Measurements from ENCODE around the gene ETS2. TPM values are rescaled to one million over a fixed set of nuclear protein-coding genes. Genes with fewer than 3 reads are reported as not detected.
A peak's percentile ranks its signal among the peaks of the same experiment; 100 is the strongest.

Gene ETS2
- 76.8 and 102 TPM in 2 replicates for total RNA-seq

DNA sequence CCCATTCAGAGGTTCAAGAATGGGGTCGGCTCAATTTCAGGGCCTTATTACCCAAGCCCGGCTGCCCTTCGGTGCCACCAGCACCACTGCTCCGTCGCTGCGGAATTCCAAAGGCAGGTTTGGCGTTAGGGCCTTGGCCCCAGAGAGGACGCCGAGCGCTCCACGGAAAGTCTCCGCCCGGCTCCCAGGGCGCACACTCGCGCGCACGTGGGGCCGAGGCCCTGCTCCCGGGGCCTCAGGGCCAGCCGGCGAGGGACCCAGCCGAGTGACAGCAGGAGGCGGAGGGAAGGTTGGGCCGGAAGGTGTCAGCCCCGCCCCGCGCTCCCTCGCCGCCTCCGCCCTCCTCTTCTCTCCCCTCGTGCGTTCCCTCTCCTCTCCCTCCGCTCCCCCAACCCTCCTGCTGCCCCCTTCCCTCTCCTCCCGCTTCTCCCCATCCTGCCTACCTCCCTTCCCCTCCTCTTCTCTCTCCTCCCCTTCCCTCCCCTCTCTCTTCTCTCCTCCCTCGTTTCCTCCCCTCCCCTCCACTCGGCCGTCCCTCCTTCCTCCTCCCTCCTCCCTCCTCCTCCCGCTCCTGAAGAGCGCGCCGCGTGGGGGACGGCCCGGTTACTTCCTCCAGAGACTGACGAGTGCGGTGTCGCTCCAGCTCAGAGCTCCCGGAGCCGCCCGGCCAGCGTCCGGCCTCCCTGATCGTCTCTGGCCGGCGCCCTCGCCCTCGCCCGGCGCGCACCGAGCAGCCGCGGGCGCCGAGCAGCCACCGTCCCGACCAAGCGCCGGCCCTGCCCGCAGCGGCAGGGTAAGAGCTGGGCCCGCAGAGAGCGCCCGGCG, at the start of gene ETS2:
Gene ETS2 (plus strand): TSS at position 602 of the 825 bp plus-strand sequence. CDS start 4,106 bp downstream, outside the sequence.
- DNase-seq (ENCODE audit: extremely low read depth, low read depth, low spot score) = no peak

DNA sequence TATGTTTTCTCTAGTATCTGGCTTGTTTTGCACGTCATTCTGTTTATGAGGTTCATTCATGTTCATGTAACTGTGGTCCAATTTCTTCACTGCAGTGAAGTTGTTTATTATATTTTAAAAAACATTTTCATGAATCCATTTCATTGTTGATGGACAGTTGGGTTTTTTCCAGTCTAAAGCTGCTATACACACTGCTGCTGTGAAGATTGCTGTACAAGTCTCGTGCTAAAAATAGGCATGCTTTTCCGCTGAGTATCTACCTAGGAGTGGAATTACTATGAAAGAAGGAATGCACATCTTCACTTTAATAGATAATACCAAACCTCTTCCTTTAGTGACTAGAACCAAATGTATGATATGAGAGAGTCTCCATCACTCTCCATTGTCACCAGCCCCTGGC, 49.0 kb upstream of the ETS2 start:
- DNase-seq (ENCODE audit: extremely low read depth, low read depth, low spot score) = no peak

- DNase-seq (ENCODE audit: extremely low read depth, low read depth, low spot score) = no peak
Observed at GRCh38 chr21:38758501-38759214, 47.1 kb upstream of the ETS2 start.

- no peak for DNase-seq (ENCODE audit: extremely low read depth, low read depth, low spot score)
Observed at GRCh38 chr21:38759413-38759812, 46.3 kb upstream of the ETS2 start.

DNA sequence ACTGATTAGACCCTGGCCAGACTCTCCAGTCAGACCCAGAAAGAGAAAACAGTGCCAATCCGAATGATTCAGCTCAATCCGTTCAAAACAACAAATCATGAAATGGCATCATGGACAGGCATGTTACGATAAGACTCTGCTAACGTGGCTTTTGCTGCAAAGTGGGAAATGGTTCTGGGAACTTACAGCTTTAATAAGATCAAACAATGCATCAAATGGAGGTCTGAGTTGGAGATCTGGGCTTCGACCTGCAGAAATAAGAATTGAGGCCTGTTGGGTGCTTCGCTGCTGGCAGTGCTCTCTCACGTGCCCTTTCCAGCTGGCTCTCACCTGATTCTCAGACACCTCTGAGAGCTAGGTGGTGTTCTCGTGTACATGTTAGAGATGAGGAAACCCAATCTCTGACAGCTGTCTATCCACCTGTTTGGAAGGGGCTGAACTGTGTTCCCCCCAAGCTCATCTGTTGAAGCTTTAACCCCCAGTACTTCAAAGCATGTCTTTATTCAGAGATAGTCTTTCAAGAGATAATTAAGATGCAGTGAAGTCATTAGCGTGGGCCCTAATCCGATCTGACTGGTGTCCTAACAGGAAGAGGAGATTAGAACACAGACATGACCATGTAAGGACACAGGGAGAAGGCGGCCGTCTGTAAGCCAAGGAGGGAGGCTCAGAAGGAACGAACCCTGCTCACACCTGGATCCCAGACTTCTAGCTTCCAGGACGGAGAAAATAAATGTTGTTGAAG, 45.5 kb upstream of the ETS2 start:
- DNase-seq (ENCODE audit: extremely low read depth, low read depth, low spot score) = no peak

DNA sequence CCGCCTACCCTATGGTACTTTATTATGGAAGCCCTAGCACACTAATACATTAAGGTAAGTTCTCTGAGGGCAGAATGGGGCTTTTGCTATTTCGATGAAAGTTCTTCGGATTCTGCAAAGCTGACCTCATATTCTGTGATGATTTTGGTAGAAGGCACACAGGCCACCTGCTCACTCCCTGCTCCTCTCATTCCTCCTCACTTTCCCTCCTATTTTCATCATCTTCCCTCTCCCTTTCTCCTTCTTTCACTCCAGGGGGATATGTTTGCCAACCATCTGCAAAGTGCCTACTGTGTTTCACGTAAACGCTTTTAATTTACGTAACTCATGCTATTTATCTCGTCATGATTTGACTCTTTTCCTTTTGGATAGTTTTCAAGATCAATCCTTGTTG, 45.0 kb upstream of the ETS2 start:
- DNase-seq (ENCODE audit: extremely low read depth, low read depth, low spot score) = no peak

DNA sequence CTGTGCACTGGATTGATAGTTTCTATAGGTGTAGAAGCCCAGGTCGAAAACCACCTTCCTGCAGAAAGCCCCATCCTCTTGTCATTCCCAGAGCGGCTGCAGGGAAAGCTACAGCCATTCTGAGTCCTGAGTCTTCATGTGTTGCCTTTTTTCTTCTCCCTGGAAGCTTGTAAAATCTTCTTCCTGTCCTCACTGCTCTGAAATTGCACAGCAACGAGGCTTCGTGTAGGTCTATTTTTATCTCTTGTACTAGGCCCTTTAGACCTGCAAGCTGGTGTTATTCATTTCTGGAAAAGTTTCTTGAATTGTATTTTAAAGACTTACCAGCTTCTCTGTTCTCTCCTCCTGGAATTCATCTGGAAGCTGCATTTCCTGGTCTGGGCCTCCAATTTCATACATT, 44.2 kb upstream of the ETS2 start:
- no peak for DNase-seq (ENCODE audit: extremely low read depth, low read depth, low spot score)

DNA sequence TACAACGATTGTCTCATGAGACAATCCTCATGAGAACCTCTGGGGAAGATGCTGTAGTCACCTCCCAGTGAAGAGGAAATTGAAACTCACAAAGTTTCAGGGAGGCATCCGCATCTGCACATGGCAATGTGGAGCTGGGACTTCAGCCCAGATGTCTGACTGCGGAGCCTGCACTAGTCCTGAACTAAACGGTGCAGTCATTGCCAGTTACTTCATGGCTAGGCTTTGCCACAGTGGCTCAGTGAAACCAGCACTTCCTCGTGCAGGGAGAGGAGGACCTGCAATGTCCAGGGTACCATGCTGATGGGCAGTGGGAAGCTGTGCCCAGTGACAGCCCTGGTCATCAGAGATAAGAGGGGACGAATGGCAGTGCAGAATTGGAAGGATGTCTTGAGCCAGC, 40.7 kb upstream of the ETS2 start:
- DNase-seq (ENCODE audit: extremely low read depth, low read depth, low spot score) = no peak

GRCh38 chr21:38766987-38767722, 38.6 kb upstream of the ETS2 start:
- no peak for DNase-seq (ENCODE audit: extremely low read depth, low read depth, low spot score)

- no peak for DNase-seq (ENCODE audit: extremely low read depth, low read depth, low spot score)
Observed at GRCh38 chr21:38768471-38769063, 37.2 kb upstream of the ETS2 start.

- no peak for DNase-seq (ENCODE audit: extremely low read depth, low read depth, low spot score)
Observed at GRCh38 chr21:38769191-38769780, 36.4 kb upstream of the ETS2 start.

DNA sequence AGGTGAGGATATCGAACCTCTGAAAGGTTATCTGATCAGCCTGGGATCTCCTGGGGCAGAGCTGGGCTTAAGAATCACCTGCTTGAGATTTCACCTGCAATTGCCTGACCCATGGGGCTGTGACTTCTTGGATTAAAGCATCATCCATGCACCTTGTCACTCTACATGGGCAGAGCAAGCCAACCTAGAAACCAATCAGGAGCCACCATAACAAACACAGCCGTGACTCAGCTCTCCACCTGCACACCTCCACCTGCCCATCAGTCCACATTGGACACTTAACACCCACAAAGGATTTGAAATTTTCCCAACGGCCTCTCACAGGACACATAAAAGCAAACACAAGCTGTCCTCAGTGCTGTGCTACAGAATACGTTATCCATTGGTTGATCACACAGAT, 35.1 kb upstream of the ETS2 start:
- DNase-seq (ENCODE audit: extremely low read depth, low read depth, low spot score) = no peak

GRCh38 chr21:38771536-38771935, 34.2 kb upstream of the ETS2 start:
- no peak for DNase-seq (ENCODE audit: extremely low read depth, low read depth, low spot score)

GRCh38 chr21:38772646-38773045, 33.1 kb upstream of the ETS2 start:
- no peak for DNase-seq (ENCODE audit: extremely low read depth, low read depth, low spot score)

GRCh38 chr21:38773099-38774061, 32.3 kb upstream of the ETS2 start:
- peak; percentile 71 for DNase-seq (ENCODE audit: extremely low read depth, low read depth, low spot score)

DNA sequence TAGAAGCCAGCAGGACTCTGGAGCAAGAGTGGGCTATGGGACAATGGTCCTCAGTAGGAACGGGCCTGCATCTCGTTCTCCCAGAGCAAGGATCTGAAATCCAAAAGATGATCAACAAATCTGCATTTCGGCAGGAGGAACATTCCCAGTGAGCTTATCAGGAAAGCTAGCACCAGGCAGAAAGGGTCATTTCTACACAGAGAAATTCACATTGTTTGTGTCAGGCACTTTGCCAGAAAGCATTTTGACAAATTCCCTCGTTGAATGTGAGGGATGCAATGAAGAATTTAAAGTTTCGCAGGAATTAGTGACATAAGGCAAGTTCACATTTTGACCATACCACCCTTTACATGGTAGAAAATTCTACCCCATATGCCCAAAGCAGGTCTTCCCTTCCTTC, 31.6 kb upstream of the ETS2 start:
- no peak for DNase-seq (ENCODE audit: extremely low read depth, low read depth, low spot score)

GRCh38 chr21:38774586-38775285, 31.0 kb upstream of the ETS2 start:
- DNase-seq (ENCODE audit: extremely low read depth, low read depth, low spot score) = no peak

- no peak for DNase-seq (ENCODE audit: extremely low read depth, low read depth, low spot score)
Observed at GRCh38 chr21:38775733-38776132, 30.0 kb upstream of the ETS2 start.
